NT2/D1 (cell line): Measurements from ENCODE around the gene NRDE2.

Source experiments
- DNase-seq: peaks from one replicate; pipeline ENCODE4 v3.0.0-alpha.2; 2011; ENCODE audit warnings: low read depth, low spot score
- H3K27me3 ChIP-seq: 2 replicates; pipeline ENCODE4 v1.6.0; 2011; ENCODE audit warnings: mild to moderate bottlenecking; ENCODE audit not compliant: insufficient read length, insufficient read depth
- H3K36me3 ChIP-seq: 2 replicates; pipeline ENCODE4 v1.6.1; 2011; ENCODE audit warnings: mild to moderate bottlenecking, low read length, mixed read lengths; ENCODE audit not compliant: insufficient read depth, insufficient read length
- H3K4me1 ChIP-seq: 2 replicates; pipeline ENCODE4 v1.5.1; 2011; ENCODE audit not compliant: insufficient read depth, insufficient read length
- H3K4me3 ChIP-seq: 2 replicates; pipeline ENCODE4 v1.5.1; 2011; ENCODE audit warnings: low read depth; ENCODE audit not compliant: insufficient read length
- H3K9ac ChIP-seq: 2 replicates; pipeline ENCODE4 v1.6.0; 2011; ENCODE audit warnings: low read depth; ENCODE audit not compliant: insufficient read length
- H3K9me3 ChIP-seq: 2 replicates; pipeline ENCODE4 v1.5.1; 2011; ENCODE audit warnings: mild to moderate bottlenecking, low read length; ENCODE audit not compliant: insufficient read depth
- SUZ12 ChIP-seq: IDR thresholded peaks from 2 replicates; pipeline ENCODE4 v1.6.1; 2011; ENCODE audit not compliant: insufficient read length, insufficient read depth; ENCODE audit errors: extremely low read depth
- YY1 ChIP-seq: IDR thresholded peaks from 2 replicates; pipeline ENCODE4 v1.6.1; 2011; ENCODE audit not compliant: insufficient read length, insufficient read depth
- ZNF274 ChIP-seq: IDR thresholded peaks from 2 replicates; pipeline ENCODE4 v1.6.1; 2011; ENCODE audit warnings: mild to moderate bottlenecking, low read depth, low read length

NRDE2 gene

DNA sequence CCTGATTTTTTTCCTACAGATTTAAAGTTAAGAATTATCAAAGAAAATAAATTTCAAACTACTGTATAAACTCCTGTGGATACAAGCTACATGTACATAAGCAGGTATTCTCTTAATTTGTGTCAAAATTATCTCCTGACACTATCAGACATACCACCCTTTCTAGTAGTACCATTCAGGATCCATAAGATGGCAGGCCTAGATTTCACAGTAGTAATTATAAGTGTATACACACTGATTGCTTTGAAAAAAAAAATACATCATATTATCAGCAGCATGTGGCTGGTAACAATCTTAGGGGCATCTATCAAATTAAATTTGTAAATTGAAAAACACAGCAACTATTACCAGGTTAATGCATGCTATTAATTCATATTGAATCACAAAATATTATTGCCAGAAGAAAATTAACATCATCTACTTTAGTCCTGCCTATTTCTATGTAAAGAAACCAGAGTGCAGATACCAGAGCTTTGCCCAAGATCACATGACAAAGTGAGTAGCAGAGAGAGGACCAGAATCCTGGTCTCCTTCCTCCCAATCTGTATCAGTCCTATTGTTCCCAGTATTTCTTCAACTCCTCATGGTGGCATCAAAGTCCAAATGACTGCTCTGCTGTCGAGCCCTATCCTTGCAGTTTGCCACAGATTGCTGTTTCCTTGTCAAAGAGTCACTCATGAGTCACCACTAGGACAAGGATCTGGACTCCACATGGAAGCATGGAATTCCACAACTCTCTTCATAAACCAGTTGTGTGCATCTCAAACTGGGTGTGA is 37.4 kb upstream of the NRDE2 start:
- Histone ChIP-seq H3K9ac (no peak overlapping the region), H3K9me3 (no peaks in the 10 kb centered on the region), H3K36me3 (no peaks in the 10 kb centered on the region), H3K27me3 (no peaks in the 10 kb centered on the region), H3K4me1 (no peaks in the 10 kb centered on the region), H3K4me3 (no peak overlapping the region)
- TF ChIP-seq SUZ12 (no peak), YY1 (no peak), ZNF274 (no peak)
- no peak for DNase-seq

DNA sequence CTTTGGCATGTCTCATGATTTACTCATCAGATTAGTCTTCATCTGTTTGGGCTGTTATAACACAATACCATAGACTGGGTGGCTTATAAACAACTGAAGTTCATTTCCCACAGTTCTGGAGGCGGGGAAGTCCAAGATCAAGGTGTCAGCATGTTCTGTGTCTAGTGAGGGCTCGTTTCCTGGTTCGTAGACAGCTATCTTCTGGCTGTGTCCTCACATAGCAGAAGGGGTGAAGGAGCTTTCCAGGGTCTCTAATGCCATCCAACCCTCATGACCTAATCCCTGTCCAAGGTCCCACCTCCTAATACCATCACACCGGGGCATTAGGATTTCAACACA is 30.8 kb upstream of the NRDE2 start:
- Histone ChIP-seq H3K27me3 (no peaks in the 10 kb centered on the region), H3K9ac (no peak overlapping the region), H3K4me3 (no peak overlapping the region), H3K36me3 (no peaks in the 10 kb centered on the region), H3K4me1 (no peaks in the 10 kb centered on the region), H3K9me3 (no peaks in the 10 kb centered on the region)
- no peak for DNase-seq
- TF ChIP-seq YY1 (no peak), SUZ12 (no peak), ZNF274 (no peak)

DNA sequence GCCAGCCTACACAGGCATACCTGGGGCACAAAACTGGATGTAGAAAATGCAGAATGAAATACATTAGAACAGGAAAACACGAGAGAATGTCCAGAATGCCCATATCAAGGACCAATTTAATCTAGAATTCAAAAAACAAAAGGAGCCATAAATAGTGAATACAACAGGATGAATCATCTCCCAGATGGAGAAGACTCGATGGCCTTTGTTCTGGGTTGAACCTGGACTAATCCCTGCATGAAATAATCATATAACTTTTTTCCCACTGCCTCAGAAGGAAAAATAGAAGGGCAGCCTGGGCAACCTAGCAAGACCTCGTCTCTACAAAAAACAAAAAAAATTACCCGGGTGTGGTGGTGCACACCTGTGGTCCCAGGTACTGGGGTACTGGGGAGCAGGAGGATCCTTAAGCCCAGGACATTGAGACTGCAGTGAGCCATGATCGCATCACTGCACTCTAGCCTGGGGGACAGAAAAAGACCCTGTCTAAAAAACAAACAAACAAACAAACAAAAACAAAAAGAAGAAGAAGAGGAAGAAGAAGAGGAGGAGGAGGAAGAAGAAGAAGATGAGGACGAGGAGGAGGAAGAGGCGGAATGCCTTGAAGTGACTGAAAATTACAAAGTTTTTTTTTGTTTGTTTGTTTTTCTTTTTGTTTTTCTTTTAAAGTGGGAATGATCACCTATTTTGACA is 30.3 kb upstream of the NRDE2 start:
- H3K9ac ChIP-seq, result no peak overlapping the region
- no peaks in the 10 kb centered on the region for H3K27me3 ChIP-seq
- DNase-seq, result no peak
- H3K4me1 ChIP-seq, result no peaks in the 10 kb centered on the region
- TF ChIP-seq YY1 (no peak), ZNF274 (no peak), SUZ12 (no peak)
- H3K4me3 ChIP-seq, result no peak overlapping the region
- no peaks in the 10 kb centered on the region for H3K9me3 ChIP-seq
- no peaks in the 10 kb centered on the region for H3K36me3 ChIP-seq

DNA sequence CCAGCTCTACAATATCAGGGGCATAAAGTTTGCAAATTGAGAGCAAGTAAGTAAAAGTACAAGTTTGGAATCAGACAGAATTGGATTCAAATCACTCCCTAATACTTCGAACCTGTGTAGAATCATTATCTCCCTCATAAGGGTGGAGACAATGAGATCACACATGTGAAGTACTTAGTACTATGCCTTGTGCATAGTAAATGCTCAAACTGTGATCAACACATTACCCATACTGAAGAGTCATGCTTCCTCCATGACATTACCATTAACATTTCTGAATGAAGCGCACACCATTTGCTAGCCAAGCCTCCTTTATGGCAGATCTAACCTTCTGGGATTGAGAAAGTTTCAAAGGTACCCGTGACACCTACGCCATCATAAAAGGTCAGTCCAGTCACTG is 26.6 kb upstream of the NRDE2 start:
- no peak for TF ChIP-seq SUZ12
- no peak for TF ChIP-seq ZNF274
- H3K4me1 ChIP-seq, result no peaks in the 10 kb centered on the region
- H3K36me3 ChIP-seq, result no peaks in the 10 kb centered on the region
- no peak overlapping the region for H3K4me3 ChIP-seq
- H3K27me3 ChIP-seq, result no peaks in the 10 kb centered on the region
- H3K9ac ChIP-seq, result no peak overlapping the region
- no peaks in the 10 kb centered on the region for H3K9me3 ChIP-seq
- no peak for DNase-seq

DNA sequence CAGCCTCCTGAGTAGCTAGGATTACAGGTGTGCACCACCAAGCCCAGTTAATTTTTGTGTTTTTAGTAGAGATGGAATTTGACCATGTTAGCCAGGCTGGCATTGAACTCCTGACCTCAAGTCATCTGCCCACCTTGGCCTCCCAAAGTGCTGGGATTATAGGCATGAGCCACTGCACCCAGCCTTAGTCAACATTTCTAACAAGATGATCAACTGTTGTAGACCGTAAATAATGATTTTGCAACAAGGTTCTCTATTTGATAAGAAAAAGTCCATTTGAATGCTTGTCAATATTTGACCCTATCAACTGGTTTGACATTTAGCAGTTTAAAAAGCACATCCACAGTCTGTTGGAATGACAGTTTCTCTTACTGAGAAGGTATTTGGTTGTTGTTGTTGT is 25.2 kb upstream of the NRDE2 start:
- H3K36me3 ChIP-seq, result no peaks in the 10 kb centered on the region
- no peak for DNase-seq
- no peaks in the 10 kb centered on the region for H3K4me1 ChIP-seq
- H3K9ac ChIP-seq, result no peak overlapping the region
- H3K9me3 ChIP-seq, result no peaks in the 10 kb centered on the region
- H3K4me3 ChIP-seq, result no peak overlapping the region
- no peaks in the 10 kb centered on the region for H3K27me3 ChIP-seq
- no peak for TF ChIP-seq ZNF274
- TF ChIP-seq SUZ12, result no peak
- no peak for TF ChIP-seq YY1

DNA sequence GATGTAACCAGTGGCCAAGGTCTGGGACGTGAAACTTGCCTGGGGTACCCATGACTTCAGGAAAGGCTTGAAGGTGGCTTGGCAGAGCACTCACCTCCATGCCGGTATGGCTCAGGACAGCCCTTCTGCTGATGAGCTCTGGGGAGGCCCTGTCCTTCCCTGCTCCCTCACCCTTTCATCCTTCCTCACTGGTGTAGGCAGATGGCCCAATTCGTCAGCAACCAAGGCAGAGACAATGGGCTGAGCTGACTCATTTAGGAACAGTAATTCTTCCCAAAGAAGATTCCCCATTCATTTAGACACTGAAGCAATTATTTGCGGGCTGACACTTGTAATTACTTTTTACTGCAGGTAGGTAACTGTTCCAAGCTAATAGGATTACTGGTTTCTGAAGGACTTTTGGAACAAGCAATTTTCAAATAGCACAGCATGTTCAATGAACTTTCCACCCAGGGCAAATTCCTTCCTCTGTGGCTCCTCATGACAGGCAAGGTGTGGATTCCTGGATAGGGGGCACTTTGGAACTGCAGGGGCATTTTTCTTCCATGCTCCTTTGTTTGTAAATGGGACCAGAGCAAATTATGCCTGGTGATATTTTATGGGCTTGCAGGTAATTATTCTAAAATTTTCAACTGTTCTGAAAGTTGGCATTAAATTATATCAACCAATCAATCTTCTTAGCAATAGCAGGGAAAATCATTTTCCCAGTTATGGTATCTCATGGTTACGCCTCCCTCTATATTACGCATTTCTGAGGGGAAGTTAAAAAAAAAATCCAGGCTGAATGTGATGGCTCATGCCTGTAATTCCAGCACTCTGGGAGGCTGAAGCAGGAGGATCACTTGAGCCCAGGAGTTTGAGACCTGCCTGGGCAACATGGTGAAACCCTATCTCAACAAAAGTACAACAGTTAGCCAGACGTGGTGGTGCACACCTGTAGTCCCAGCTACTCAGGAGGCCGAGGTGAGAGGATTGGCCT is 24.1 kb upstream of the NRDE2 start:
- Histone ChIP-seq H3K4me1 (no peaks in the 10 kb centered on the region), H3K9me3 (no peaks in the 10 kb centered on the region), H3K9ac (no peak overlapping the region), H3K36me3 (no peaks in the 10 kb centered on the region), H3K4me3 (no peak overlapping the region), H3K27me3 (no peaks in the 10 kb centered on the region)
- no peak for TF ChIP-seq YY1
- TF ChIP-seq SUZ12, result no peak
- TF ChIP-seq ZNF274, result no peak
- no peak for DNase-seq

DNA sequence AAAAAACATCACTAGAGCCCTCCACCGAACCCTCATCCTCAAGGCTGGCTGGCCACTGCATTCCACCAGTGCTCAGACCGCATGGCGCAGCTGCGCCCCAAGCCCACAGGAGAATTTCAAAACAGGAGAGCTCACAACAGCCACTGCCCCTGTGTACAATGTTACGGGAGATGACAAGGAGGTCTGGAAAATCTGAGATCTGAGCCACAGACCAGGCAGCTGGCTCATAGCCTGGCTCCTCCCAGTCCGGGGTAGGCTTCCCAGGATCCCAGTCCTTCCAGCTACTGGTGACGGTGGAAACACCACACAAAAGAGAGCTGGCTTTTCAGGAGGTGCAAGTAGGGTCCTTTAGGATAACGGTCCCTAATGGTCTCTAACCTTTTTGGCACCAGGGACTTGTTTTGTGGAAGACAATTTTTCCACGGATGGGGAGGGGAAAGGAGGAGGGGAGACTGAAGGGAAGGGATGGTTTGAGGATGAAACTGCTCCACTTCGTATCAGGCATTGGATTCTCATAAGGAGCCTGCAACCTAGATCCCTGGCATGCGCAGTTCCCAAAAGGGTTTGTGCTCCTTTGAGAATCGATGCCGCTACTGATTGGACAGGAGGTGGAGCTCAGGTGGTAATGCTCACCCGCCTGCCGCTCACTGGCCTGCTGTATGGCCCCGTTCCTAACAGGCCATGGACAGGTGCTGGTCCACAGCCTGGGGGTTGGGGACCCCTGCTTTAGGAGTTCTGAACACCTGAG is 23.0 kb upstream of the NRDE2 start:
- no peaks in the 10 kb centered on the region for H3K36me3 ChIP-seq
- no peaks in the 10 kb centered on the region for H3K27me3 ChIP-seq
- H3K9me3 ChIP-seq, result no peaks in the 10 kb centered on the region
- no peak overlapping the region for H3K9ac ChIP-seq
- no peaks in the 10 kb centered on the region for H3K4me1 ChIP-seq
- no peak overlapping the region for H3K4me3 ChIP-seq
- no peak for DNase-seq
- no peak for TF ChIP-seq ZNF274
- no peak for TF ChIP-seq YY1
- no peak for TF ChIP-seq SUZ12
